GM19455 (cell line): ENCODE data around the gene DHFR2.
A peak's percentile ranks its signal among the peaks of the same experiment; 100 is the strongest.
"Not testable (repeated sequence)": the region's sequence is repeated elsewhere in the genome, so short reads cannot be mapped to it uniquely, and the experiment has no call there.

ENCODE experiments used
- ATAC-seq: cut with Tn5 transposase; IDR thresholded peaks from one replicate; pipeline ENCODE4 v1.9.1; 2021; ENCODE audit not compliant: unreplicated experiment

Gene DHFR2

DNA sequence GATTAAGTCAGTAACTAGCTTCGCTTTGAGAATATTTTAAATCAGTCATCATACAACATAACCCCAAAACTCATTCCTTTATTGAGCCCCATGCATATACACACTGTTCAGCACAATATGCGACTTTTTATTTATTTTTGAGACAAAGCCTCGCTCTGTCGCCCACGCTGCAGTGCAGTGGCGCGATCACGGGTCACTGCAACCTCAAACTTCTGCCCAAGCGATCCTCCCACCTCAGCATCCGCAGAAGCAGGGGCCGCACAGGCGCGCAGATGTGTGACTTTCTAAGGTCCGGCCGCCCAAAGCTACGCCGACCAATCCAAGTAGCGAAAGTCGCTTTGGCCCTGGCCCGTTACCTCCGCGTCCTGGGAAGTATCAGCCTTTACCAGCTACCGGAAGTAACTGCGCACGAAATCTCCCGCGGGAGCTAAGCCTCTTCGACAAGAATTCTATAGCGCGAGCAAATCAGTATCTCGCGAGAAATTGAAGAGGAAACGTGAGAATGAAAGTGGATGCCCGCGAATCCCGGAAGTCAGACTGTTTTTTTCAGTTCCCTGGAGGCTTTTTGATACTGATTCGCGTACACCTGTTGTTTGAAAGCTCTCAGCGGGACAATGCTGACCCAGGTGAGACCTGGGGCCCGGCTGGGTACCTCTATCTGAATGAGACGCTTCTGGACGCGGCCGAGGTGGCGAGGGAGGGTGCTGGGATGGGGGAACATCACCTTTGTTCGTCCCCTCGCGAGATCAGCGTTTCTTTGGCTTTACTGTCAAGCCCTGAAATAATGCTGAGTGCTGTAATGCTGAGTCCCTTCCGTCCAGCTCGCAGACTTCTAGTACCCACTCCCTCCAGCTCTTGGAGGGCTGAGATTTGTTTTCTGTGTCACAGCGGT is at the start of gene DHFR2, which contains the start of gene NSUN3:
DHFR2 (minus strand) TSS at position 404 of the 892 bp plus-strand sequence. CDS start 1,405 bp downstream, outside the sequence.
NSUN3 (plus strand) TSS at position 549 of the 892 bp plus-strand sequence; CDS start at position 615, 66 bp downstream.
- peak; percentile 96 for ATAC-seq

DNA sequence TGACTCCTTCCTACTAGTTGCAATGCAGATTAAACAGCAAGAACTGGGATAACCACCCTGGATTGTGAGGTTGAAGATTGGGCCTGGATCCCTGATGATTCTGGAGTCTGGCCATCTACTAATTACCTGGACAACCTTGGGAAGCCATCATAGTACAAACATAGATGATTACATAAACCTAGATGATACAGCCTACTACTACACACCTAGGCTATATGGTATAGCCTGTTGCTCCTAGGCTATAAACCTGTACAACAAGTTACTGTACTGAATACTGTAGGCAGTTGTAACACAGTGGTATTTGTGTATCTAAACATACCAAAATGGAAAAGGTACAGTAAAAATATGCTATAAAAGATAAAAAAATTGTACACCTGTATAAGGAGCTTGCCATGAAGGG is 48.1 kb upstream of the DHFR2 start:
- ATAC-seq = no peak

DNA sequence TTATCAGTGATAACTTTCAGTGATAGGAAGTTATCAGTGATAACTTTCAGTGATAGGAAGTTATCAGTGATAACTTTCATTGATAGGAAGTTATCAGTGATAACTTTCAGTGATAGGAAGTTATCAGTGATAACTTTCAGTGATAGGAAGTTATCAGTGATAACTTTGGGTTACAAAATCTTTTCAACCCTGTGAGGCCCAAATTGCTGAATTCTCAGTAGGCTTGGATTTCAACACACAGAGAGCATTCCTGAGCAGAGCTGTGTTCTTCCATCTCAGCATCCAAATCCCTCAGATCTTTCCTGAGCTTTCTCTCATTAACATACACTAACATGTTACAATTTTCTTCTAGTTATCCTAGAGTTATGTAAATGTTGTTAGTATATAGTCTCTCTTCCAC is 47.5 kb upstream of the DHFR2 start:
- not testable (repeated sequence) for ATAC-seq

GRCh38 chr3:94106268-94106667 is 43.6 kb upstream of the DHFR2 start:
- no peak for ATAC-seq

DNA sequence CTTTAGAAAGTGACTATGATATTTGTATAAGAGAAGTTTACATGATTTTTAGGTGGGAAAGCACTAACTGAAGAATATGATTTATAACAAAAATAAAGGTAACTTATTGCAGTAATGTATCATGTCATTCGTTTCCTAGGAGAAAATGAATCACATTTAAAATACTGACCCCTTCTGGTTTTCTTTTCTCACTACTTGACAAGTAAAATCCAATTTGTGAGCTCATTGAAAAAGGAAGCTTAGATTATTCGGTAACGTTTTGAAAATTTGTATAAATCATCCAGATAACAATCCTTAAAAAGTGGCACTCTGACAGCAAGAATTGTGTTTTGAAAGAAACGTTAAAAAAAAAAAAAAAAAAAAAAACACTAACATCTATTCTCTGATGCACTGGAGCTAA is 39.1 kb upstream of the DHFR2 start:
- no peak for ATAC-seq

- no peak for ATAC-seq
Measured at GRCh38 chr3:94099311-94099710, 36.6 kb upstream of the DHFR2 start.

DNA sequence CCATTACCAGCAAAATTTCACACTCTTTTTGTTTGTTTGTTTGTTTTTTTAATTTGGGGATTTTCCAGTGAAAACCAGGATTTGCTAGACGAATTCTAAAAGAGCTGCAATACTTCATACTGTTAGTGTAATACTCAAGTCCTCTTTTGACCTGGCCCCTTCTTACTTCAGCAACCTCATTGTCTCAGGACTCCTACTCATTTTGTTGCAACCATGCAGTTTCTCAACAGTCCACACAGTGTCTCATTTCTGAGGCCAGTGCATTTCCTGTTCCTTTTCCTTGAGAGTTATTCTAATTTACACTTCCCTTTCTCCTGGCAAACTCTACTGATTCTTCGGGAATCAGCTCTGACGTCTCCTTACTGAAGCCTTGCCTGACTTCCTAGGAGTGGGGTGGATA is 35.7 kb upstream of the DHFR2 start:
- no peak for ATAC-seq

DNA sequence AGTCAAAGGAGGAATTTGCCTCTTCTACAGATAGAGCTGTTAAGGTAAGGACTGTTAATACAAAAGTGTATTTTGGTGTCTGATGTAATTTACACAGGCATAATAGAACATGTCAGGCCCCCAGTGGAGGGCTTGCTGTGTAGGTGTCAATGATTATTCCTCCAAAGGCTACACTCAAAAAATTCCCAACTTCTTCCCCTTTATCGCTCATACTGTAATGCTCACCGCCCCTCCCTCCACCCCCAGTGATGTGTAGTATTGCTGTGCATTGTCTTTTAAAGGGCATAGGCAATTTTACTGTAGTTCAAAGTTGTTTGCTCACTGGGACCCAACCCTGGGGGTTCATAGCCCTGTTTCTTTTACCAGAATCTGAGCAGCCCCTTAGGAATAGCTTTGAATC is 32.4 kb upstream of the DHFR2 start:
- ATAC-seq = no peak

DNA sequence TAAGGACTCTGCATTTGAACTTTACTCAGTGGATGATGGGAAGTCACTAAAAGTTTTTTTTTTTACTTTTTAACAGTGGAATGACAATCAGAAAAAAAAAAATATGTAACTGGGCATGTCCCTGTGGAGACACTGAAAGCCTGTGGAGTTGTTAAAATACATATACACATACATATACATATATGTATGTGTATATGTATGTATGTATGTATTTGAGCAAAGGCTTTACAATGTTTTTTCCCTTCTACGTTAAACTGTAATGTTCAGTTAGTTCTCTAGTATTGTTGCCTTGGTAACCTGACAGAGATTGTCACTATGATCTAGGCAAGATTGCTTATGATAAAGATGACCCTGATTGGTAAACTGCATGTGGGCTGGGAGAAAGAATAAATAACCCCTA is 30.4 kb upstream of the DHFR2 start:
- ATAC-seq = no peak

- no peak for ATAC-seq
Measured at GRCh38 chr3:94092086-94092485, 29.4 kb upstream of the DHFR2 start.

DNA sequence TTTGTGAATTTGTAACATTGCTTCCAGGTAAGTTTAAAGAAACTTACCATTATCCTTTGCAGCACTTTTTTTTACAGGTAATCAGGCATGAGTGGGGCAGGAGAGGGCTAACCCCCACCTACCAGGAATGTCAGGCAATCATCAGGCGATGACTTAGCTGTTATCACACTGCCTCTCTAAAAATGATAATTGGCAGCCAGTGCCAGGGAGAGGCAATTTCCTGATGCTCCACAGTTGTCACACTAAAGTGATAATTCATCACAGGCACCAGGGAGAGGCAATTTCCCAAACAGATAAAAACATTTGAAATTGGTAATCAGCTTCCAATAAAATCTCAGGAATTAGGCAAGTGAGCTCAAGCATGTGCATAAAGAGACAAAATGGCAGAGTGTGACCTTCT is 26.4 kb upstream of the DHFR2 start:
- no peak for ATAC-seq

GRCh38 chr3:94083261-94083660 is 20.5 kb upstream of the DHFR2 start:
- ATAC-seq = no peak

DNA sequence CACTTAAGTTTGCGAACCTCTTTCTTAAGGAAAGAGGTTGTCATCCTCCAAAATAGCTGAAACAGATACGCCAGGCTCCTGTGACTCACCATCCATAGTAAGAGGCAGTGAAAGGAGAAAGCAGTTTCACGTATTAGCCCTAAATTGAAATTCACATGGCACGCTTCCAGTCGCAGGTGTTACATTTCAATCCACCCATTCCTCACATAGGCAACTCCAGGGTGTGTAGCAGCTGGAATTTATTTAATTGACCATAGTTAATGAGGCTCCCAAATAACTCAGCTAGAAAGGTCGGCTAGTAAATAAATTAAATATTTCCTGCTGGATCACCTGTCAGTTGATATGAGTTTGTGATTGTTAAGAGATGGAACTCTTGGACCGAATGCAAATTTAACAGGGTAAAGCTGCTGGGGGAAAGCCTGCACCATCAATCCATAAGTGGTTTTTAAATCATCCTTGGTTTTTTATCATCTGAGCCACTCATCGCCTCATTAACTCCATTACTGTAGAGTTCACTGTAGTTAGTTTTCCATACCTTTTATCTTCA is 19.7 kb upstream of the DHFR2 start:
- ATAC-seq = no peak

DNA sequence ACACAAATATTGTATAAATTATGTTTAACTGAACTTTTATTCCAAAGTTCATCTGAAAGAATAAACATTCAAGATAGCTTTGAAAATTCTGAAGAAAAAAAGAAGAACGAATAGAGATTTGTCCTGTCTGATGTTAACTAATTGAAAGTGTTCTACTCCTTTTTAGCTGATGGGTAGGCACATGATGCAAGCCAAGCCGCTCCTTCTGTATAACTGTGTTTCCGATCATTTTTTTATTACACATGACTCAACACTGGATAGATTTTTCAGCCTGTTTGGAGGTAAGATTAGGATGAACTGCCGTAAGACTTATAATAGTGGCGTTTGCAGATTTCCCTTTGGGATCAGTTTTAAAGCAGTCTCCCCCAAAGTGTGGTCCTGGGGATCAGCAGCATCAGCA is 19.2 kb upstream of the DHFR2 start:
- no peak for ATAC-seq

- ATAC-seq = not testable (repeated sequence)
Measured at GRCh38 chr3:94080552-94080951, 17.8 kb upstream of the DHFR2 start.

DNA sequence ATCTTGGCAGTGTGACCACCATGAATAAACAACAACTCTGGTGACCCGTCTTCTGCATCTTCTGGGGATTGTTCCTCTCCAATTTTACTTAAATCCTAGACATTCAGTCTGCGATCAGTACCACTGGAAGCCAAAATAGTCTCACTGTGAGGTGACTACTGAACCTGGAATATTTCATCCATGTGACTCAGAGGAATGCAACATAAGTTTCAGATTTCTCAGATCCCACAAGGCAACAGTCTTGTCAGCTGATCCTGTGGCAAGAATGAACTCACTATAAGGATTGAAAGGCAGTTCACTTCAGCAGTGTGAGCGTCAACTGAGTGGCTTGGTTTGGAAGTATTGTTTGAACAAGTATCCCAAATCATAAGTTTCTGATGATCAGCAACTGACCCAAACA is 13.3 kb upstream of the DHFR2 start:
- ATAC-seq = no peak

DNA sequence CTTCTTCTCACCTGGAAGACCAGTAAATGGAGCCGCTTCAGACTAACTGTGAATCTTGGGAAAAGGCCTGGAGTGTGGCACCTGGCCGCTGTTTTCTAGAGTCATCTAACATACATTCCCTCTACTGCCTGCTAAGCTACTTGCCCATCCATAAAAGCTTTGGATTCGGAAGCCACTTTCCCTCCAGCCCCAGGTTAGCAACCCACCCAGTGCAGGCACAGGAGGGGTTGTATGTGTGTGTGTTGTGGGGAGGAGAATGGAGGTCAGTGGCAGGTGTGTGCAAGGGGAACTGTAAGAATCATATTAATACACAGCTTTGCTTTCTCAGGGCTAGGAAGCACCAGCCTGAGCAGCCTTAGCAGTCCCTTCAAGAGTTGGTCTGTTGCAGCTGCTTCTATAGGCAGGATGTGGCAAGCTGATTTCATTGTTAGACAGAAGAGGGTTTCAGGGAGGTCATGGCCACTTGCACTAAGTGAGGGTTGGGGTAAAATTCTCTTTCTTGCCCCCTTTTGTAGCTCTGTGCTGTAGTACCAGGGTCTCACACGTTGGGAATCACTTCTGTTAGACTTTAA is 9.1 kb upstream of the DHFR2 start:
- ATAC-seq = peak; percentile 61

DNA sequence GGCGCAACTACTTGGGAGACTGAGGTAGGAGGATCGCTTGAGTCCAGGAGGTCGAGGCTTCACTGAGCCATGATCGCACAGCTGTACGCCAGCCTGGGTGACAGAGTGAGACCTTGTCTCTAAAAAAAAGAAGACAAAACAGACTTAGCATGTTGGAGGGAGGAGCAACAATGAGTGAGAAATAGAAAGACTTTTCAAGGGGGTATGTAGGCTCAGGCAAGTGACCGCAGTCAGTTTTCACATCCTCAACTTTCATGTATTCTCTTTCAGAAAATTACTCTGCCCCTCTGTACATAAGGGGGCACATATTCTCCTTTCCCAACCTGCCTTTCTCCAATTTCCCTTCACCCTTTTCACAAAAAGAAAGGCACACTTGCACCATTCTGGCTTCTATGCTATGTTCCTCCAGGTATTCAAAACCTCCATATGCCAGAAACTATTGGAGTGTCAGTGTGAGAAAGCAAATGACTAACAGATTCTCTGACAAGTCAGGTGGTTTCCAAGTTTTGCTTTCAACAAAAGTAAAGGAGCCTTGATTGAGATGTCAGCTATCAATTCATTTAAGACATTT is 7.7 kb upstream of the DHFR2 start:
- ATAC-seq = peak; percentile 48

DNA sequence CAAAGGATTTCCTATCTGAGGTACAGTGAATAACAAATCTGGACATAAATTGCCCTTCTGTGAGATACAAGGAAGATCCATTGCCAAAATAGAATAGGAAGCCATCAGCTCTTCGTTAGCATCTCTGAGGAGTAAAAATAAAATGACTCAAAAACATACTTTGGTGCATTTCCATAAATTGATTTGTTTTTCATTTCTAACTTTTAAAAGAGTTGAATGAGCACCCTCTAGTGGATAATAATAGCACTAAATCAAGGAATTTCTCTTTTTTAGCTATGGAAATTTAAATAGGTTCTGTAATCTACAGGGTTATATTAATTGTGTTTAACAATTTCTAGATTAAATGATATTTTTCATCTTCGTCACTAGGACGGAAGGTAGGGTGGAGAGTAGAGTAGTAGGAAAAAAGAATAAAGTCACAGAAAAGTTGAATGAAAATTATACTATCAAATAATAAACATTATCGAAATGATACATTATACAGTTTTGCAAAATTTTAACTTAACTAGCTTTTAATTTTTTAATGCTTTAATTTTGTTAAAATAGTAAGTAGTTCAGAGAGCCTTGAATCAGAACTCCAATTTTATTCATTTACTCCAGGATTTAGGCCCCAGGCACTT is 6.6 kb upstream of the DHFR2 start:
- ATAC-seq = no peak

- ATAC-seq = no peak
Measured at GRCh38 chr3:94066506-94067500, 4.1 kb upstream of the DHFR2 start.
